ENCODE data around the gene TRIP12.
"Not testable (repeated sequence)": the region's sequence is repeated elsewhere in the genome, so short reads cannot be mapped to it uniquely, and the experiment has no call there.

TRIP12 gene

GRCh38 chr2:229921892-229922448, at the start of gene TRIP12:
TSS of gene TRIP12 (minus strand) at chr2:229922009. CDS start at chr2:229880079, 41,930 bp downstream.
- no peak for TF ChIP-seq GATA1 (IDR thresholded peaks at IDR 0.05; ENCODE audit: low read depth, low read length)
- TF ChIP-seq POLR2A (IDR thresholded peaks at IDR 0.05; ENCODE audit: low read length) = peak; percentile 56
- DNase-seq = peak; percentile 96 to 97

- DNase-seq = no peak
Observed at GRCh38 chr2:229971298-229971790, 49.5 kb upstream of the TRIP12 start.

GRCh38 chr2:229970406-229970805, 48.6 kb upstream of the TRIP12 start:
- no peak for DNase-seq
- TF ChIP-seq GATA1 (IDR thresholded peaks at IDR 0.05; ENCODE audit: low read depth, low read length) (no peak), POLR2A (IDR thresholded peaks at IDR 0.05; ENCODE audit: low read length) (no peak)

More at GRCh38 chr2:229971298-229971790, 49.5 kb upstream of the TRIP12 start:
- TF ChIP-seq GATA1 (IDR thresholded peaks at IDR 0.05; ENCODE audit: low read depth, low read length) = no peak

GRCh38 chr2:229969921-229970320, 48.1 kb upstream of the TRIP12 start:
- TF ChIP-seq POLR2A (IDR thresholded peaks at IDR 0.05; ENCODE audit: low read length) = no peak
- TF ChIP-seq GATA1 (IDR thresholded peaks at IDR 0.05; ENCODE audit: low read depth, low read length) = no peak
- no peak for DNase-seq

- DNase-seq = not testable (repeated sequence)
Observed at GRCh38 chr2:229963596-229963995, 41.8 kb upstream of the TRIP12 start.

- no peak for DNase-seq
- TF ChIP-seq POLR2A (IDR thresholded peaks at IDR 0.05; ENCODE audit: low read length) (no peak), GATA1 (IDR thresholded peaks at IDR 0.05; ENCODE audit: low read depth, low read length) (no peak)
Observed at GRCh38 chr2:229956491-229956890, 34.7 kb upstream of the TRIP12 start.

GRCh38 chr2:229955663-229956062, 33.9 kb upstream of the TRIP12 start:
- no peak for TF ChIP-seq POLR2A (IDR thresholded peaks at IDR 0.05; ENCODE audit: low read length)
- TF ChIP-seq GATA1 (IDR thresholded peaks at IDR 0.05; ENCODE audit: low read depth, low read length) = no peak

GRCh38 chr2:229952256-229952835, 30.5 kb upstream of the TRIP12 start:
- no peak for DNase-seq
- TF ChIP-seq GATA1 (IDR thresholded peaks at IDR 0.05; ENCODE audit: low read depth, low read length) (no peak), POLR2A (IDR thresholded peaks at IDR 0.05; ENCODE audit: low read length) (no peak)

More at GRCh38 chr2:229955663-229956062, 33.9 kb upstream of the TRIP12 start:
- no peak for DNase-seq

GRCh38 chr2:229947544-229947943, 25.7 kb upstream of the TRIP12 start:
- no peak for DNase-seq
- no peak for TF ChIP-seq POLR2A (IDR thresholded peaks at IDR 0.05; ENCODE audit: low read length)
- TF ChIP-seq GATA1 (IDR thresholded peaks at IDR 0.05; ENCODE audit: low read depth, low read length) = no peak

GRCh38 chr2:229945975-229946374, 24.2 kb upstream of the TRIP12 start:
- TF ChIP-seq GATA1 (IDR thresholded peaks at IDR 0.05; ENCODE audit: low read depth, low read length) (no peak), POLR2A (IDR thresholded peaks at IDR 0.05; ENCODE audit: low read length) (no peak)
- DNase-seq = no peak

- no peak for DNase-seq
- TF ChIP-seq POLR2A (IDR thresholded peaks at IDR 0.05; ENCODE audit: low read length) = no peak
- TF ChIP-seq GATA1 (IDR thresholded peaks at IDR 0.05; ENCODE audit: low read depth, low read length) = no peak
Observed at GRCh38 chr2:229943770-229944449, 22.1 kb upstream of the TRIP12 start.

GRCh38 chr2:229943171-229943570, 21.4 kb upstream of the TRIP12 start:
- TF ChIP-seq POLR2A (IDR thresholded peaks at IDR 0.05; ENCODE audit: low read length) (no peak), GATA1 (IDR thresholded peaks at IDR 0.05; ENCODE audit: low read depth, low read length) (no peak)
- no peak for DNase-seq

GRCh38 chr2:229942671-229943070, 20.9 kb upstream of the TRIP12 start:
- no peak for TF ChIP-seq POLR2A (IDR thresholded peaks at IDR 0.05; ENCODE audit: low read length)
- no peak for TF ChIP-seq GATA1 (IDR thresholded peaks at IDR 0.05; ENCODE audit: low read depth, low read length)
- DNase-seq = no peak

GRCh38 chr2:229937537-229937936, 15.7 kb upstream of the TRIP12 start:
- DNase-seq = no peak
- TF ChIP-seq POLR2A (IDR thresholded peaks at IDR 0.05; ENCODE audit: low read length) = no peak
- TF ChIP-seq GATA1 (IDR thresholded peaks at IDR 0.05; ENCODE audit: low read depth, low read length) = no peak

GRCh38 chr2:229931241-229931640, 9.4 kb upstream of the TRIP12 start:
- TF ChIP-seq GATA1 (IDR thresholded peaks at IDR 0.05; ENCODE audit: low read depth, low read length) (no peak), POLR2A (IDR thresholded peaks at IDR 0.05; ENCODE audit: low read length) (no peak)
- DNase-seq = no peak
